Upper lobe of right lung (tissue), 1 donor: Measurements from ENCODE around the gene MED26. TPM values are rescaled to one million over a fixed set of nuclear protein-coding genes. Genes with fewer than 3 reads are reported as not detected.
A peak's percentile ranks its signal among the peaks of the same experiment; 100 is the strongest.

Experiments used
- ATAC-seq: fragments of 200-7000 bp; cut with Tn5 transposase; one replicate; pipeline ENCODE4 v1.9.1; 2020; ENCODE audit warnings: mild to moderate bottlenecking, moderate library complexity
- DNase-seq: peaks from one replicate; pipeline ENCODE4 v3.0.0-alpha.2; 2020
- H3K27ac ChIP-seq: fragments of 200-600 bp; one replicate; pipeline ENCODE4 v1.8.0; 2022
- H3K27me3 ChIP-seq: fragments of 200-600 bp; one replicate; pipeline ENCODE4 v1.8.0; 2022; ENCODE audit warnings: mild to moderate bottlenecking
- H3K36me3 ChIP-seq: fragments of 200-600 bp; one replicate; pipeline ENCODE4 v1.8.0; 2022
- H3K4me1 ChIP-seq: fragments of 200-600 bp; one replicate; pipeline ENCODE4 v1.8.0; 2022
- H3K4me3 ChIP-seq: fragments of 200-600 bp; one replicate; pipeline ENCODE4 v1.8.0; 2022; ENCODE audit warnings: mild to moderate bottlenecking
- H3K9me3 ChIP-seq: fragments of 200-600 bp; one replicate; pipeline ENCODE4 v1.8.0; 2022
- CTCF ChIP-seq: fragments of 200-600 bp; IDR thresholded peaks from one replicate; pipeline ENCODE4 v1.8.0; 2022; ENCODE audit warnings: antibody characterized with exemption
- intact Hi-C: fragments of 100-400 bp; cut with DNase I; formaldehyde crosslinking; loops from one replicate; pipeline ENCODE4 v1.11.0; 2022
- total RNA-seq: library from RNA; stranded (reverse); fragmentation: NEBNext Ultra II Directional; extraction: Animal tissue kit (Norgen Biotek cat#: 25700); gene quantifications from one replicate; pipeline ENCODE4 v1.2.1, GENCODE V29; 2021
- donor health status: DM: no; HTN: yes; CAD: no; lungs with severe emphysema.

MED26 gene
- total RNA-seq, 1 donor from 2014 or later: 13.4 TPM

- H3K4me1 ChIP-seq: no peaks in the 10 kb centered on the region
- no peaks in the 10 kb centered on the region for H3K9me3 ChIP-seq
- DNase-seq: no peak
- H3K36me3 ChIP-seq: peaks cover 100% of the 10 kb centered on the region
- intact Hi-C loops: no loop called here
- ATAC-seq: no peak
- no peak for TF ChIP-seq CTCF
- no peaks in the 10 kb centered on the region for H3K27me3 ChIP-seq
- no peak overlapping the region for H3K4me3 ChIP-seq
- H3K27ac ChIP-seq: no peak overlapping the region
These were observed 97.2 kb downstream of the MED26 start for GRCh38 chr19:16530540-16531379.

- H3K9me3 ChIP-seq: no peaks in the 10 kb centered on the region
- H3K27me3 ChIP-seq: no peaks in the 10 kb centered on the region
- intact Hi-C loops: no loop called here
- H3K4me1 ChIP-seq: no peaks in the 10 kb centered on the region
- H3K27ac ChIP-seq: no peak overlapping the region
- peaks cover 100% of the 10 kb centered on the region for H3K36me3 ChIP-seq
- ATAC-seq (no peak), DNase-seq (no peak)
- H3K4me3 ChIP-seq: no peak overlapping the region
- TF ChIP-seq CTCF: no peak
These were observed 98.4 kb downstream of the MED26 start for GRCh38 chr19:16529466-16530144.

- peaks cover 100% of the 10 kb centered on the region for H3K36me3 ChIP-seq
- no peaks in the 10 kb centered on the region for H3K4me1 ChIP-seq
- intact Hi-C loops: no loop called here
- DNase-seq: no peak
- peak; percentile 27 for ATAC-seq
- no peaks in the 10 kb centered on the region for H3K27me3 ChIP-seq
- no peaks in the 10 kb centered on the region for H3K9me3 ChIP-seq
- peak; percentile 34 for TF ChIP-seq CTCF
- no peak overlapping the region for H3K4me3 ChIP-seq
- no peak overlapping the region for H3K27ac ChIP-seq
These were observed 100.0 kb downstream of the MED26 start for GRCh38 chr19:16527971-16528521.

GRCh38 chr19:16527334-16527935, 100.6 kb downstream of the MED26 start:
- no peaks in the 10 kb centered on the region for H3K4me1 ChIP-seq
- peaks cover 100% of the 10 kb centered on the region for H3K36me3 ChIP-seq
- no peaks in the 10 kb centered on the region for H3K9me3 ChIP-seq
- no peak for ATAC-seq
- intact Hi-C loops: no loop called here
- TF ChIP-seq CTCF: no peak
- H3K27ac ChIP-seq: no peak overlapping the region
- no peaks in the 10 kb centered on the region for H3K27me3 ChIP-seq
- DNase-seq: no peak
- no peak overlapping the region for H3K4me3 ChIP-seq

- intact Hi-C loops: no loop called here
- ATAC-seq: no peak
- H3K36me3 ChIP-seq: peaks cover 99% of the 10 kb centered on the region
These were observed 102.1 kb downstream of the MED26 start for GRCh38 chr19:16525751-16526481.

More at GRCh38 chr19:16525751-16526481, 102.1 kb downstream of the MED26 start:
- Histone ChIP-seq H3K27me3 (no peaks in the 10 kb centered on the region), H3K27ac (no peak overlapping the region), H3K9me3 (no peaks in the 10 kb centered on the region), H3K4me3 (no peak overlapping the region), H3K4me1 (no peaks in the 10 kb centered on the region)
- TF ChIP-seq CTCF: no peak
- DNase-seq: no peak
